CD14-positive monocyte (primary cell): ENCODE data around the gene REXO4. TPM values are rescaled to one million over a fixed set of nuclear protein-coding genes. Genes with fewer than 3 reads are reported as not detected.
A peak's percentile ranks its signal among the peaks of the same experiment; 100 is the strongest.

Experiments used
- DNase-seq, 3 donors: peaks; one replicate each; pipeline ENCODE4 v3.0.0-alpha.2; 2011 to 2022
- H2AFZ ChIP-seq: 2 replicates; pipeline ENCODE4 v1.6.0; 2012; ENCODE audit warnings: mild to moderate bottlenecking, low read depth, low read length, inconsistent platforms; ENCODE audit not compliant: insufficient read depth, poor library complexity, severe bottlenecking
- H3K27ac ChIP-seq, 2 donors: 1 replicate in 1 of 2; 2 replicates in 1 of 2; pipeline ENCODE4 v1.5.1; 2012 to 2013; ENCODE audit warnings: low read length in 2 of 2, control low read depth in 1 of 2, inconsistent platforms in 1 of 2, low read depth in 1 of 2, mild to moderate bottlenecking in 1 of 2
- H3K27me3 ChIP-seq, 2 donors: one replicate each; pipeline versions ENCODE4 v1.6.0 to v1.6.1; 2011 to 2013; ENCODE audit warnings: low read length in 2 of 2; ENCODE audit not compliant: control insufficient read depth in 2 of 2, insufficient read depth in 2 of 2
- H3K36me3 ChIP-seq, 2 donors: replicated peaks in 1 of 2; 1 replicate in 1 of 2; 2 replicates in 1 of 2; pipeline versions ENCODE4 v1.5.1 to v1.6.1; 2012 to 2013; ENCODE audit warnings: low read length in 2 of 2, control low read depth in 1 of 2, inconsistent platforms in 1 of 2, mild to moderate bottlenecking in 1 of 2; ENCODE audit not compliant: insufficient read depth in 2 of 2, control insufficient read depth in 1 of 2
- H3K4me1 ChIP-seq, 2 donors: 1 replicate in 1 of 2; 2 replicates in 1 of 2; pipeline versions ENCODE4 v1.5.1 to v1.6.1; 2012 to 2013; ENCODE audit warnings: low read length in 2 of 2, control low read depth in 1 of 2, inconsistent platforms in 1 of 2, mild to moderate bottlenecking in 1 of 2, moderate library complexity in 1 of 2; ENCODE audit not compliant: insufficient read depth in 2 of 2, control insufficient read depth in 1 of 2
- H3K4me2 ChIP-seq: replicated peaks from 2 replicates; pipeline ENCODE3; 2012; ENCODE audit warnings: low read length, moderate library complexity, mild to moderate bottlenecking; ENCODE audit not compliant: poor library complexity, severe bottlenecking; ENCODE audit errors: extremely low read depth
- H3K4me3 ChIP-seq, 3 experiments: fragments of 200-600 bp in 1 of 3; sonication (generic) in 1 of 3; replicated peaks in 1 of 3; 1 replicate in 2 of 3; 2 replicates in 1 of 3; pipeline ENCODE4 v1.5.1; 2011 to 2013; ENCODE audit warnings: low read length in 3 of 3, mild to moderate bottlenecking in 3 of 3, control low read depth in 2 of 3, low read depth in 2 of 3, inconsistent platforms in 1 of 3, moderate library complexity in 1 of 3
- H3K79me2 ChIP-seq: 2 replicates; pipeline ENCODE4 v1.6.0; 2012; ENCODE audit warnings: mild to moderate bottlenecking, control low read depth, inconsistent platforms, low read length, moderate library complexity; ENCODE audit not compliant: insufficient read depth
- H3K9ac ChIP-seq: 2 replicates; pipeline ENCODE4 v1.6.0; 2017; ENCODE audit warnings: low read length, mild to moderate bottlenecking; ENCODE audit not compliant: insufficient read depth, poor library complexity, severe bottlenecking
- H3K9me3 ChIP-seq, 2 donors: replicated peaks in 1 of 2; 1 replicate in 1 of 2; 2 replicates in 1 of 2; pipeline versions ENCODE4 v1.5.1 to v1.6.1; 2012 to 2013; ENCODE audit warnings: low read length in 2 of 2, control low read depth in 1 of 2; ENCODE audit not compliant: control insufficient read depth in 1 of 2, insufficient read depth in 1 of 2
- H4K20me1 ChIP-seq: 2 replicates; pipeline ENCODE4 v1.6.0; 2012; ENCODE audit warnings: mild to moderate bottlenecking, low read length, control low read depth, moderate library complexity; ENCODE audit not compliant: insufficient read depth
- H3K27ac Mint-ChIP-seq, 7 donors: one replicate each; pipeline ENCODE4 v1.8.0; 2020; ENCODE audit warnings: mild to moderate bottlenecking in 7 of 7, mixed read lengths in 7 of 7, moderate library complexity in 6 of 7, inconsistent platforms in 2 of 7
- H3K27me3 Mint-ChIP-seq, 3 donors: one replicate each; pipeline ENCODE4 v1.8.0; 2021 to 2022; ENCODE audit warnings: low read depth in 3 of 3, mild to moderate bottlenecking in 3 of 3, mixed read lengths in 3 of 3, moderate library complexity in 3 of 3, inconsistent platforms in 1 of 3
- H3K36me3 Mint-ChIP-seq, 2 donors: one replicate each; pipeline ENCODE4 v1.8.0; 2020; ENCODE audit warnings: mixed read lengths in 2 of 2, inconsistent platforms in 1 of 2, mild to moderate bottlenecking in 1 of 2
- H3K4me1 Mint-ChIP-seq: one replicate; pipeline ENCODE4 v1.8.0; 2020; ENCODE audit warnings: mild to moderate bottlenecking, mixed read lengths
- H3K4me3 Mint-ChIP-seq, 2 donors: one replicate each; pipeline ENCODE4 v1.8.0; 2020; ENCODE audit warnings: mild to moderate bottlenecking in 2 of 2, mixed read lengths in 2 of 2, moderate library complexity in 1 of 2
- H3K9me3 Mint-ChIP-seq, 7 donors: one replicate each; pipeline ENCODE4 v1.8.0; 2020 to 2022; ENCODE audit warnings: mixed read lengths in 7 of 7, mild to moderate bottlenecking in 6 of 7, moderate library complexity in 6 of 7, inconsistent platforms in 2 of 7
- CTCF ChIP-seq: fragments of 200-600 bp; IDR thresholded peaks from one replicate; pipeline ENCODE4 v1.8.0; 2022; ENCODE audit warnings: antibody characterized with exemption, mild to moderate bottlenecking
- WGBS: methylation state at CpG from one replicate; pipeline ENCODE4 v1.1.5; 2013; ENCODE audit warnings: missing lambda C conversion rate; ENCODE audit not compliant: insufficient coverage; 5-methylcytosine and 5-hydroxymethylcytosine counted together
- intact Hi-C, 2 donors: fragments of 100-400 bp; cut with micrococcal nuclease; formaldehyde crosslinking; loops; one replicate each; pipeline versions ENCODE4 v1.15.0 to v1.15.1; 2023
- polyA plus RNA-seq, 3 donors: library from polyadenylated mRNA; depleted of rRNA in 1 of 3; unstranded in 2 of 3; stranded (reverse) in 1 of 3; fragments of 300-500 nt in 2 of 3; fragments of >200 nt in 1 of 3; fragmentation: Illumina TruSeq in 2 of 3; gene quantifications; 1 replicate in 2 of 3; 2 replicates in 1 of 3; pipeline ENCODE4 v1.2.3, GENCODE V29; 2012 to 2021

REXO4 gene
- polyA plus RNA-seq, 3 donors = 3.0 to 11.0 (median 4.2) TPM

- WGBS = 94% methylated on average over 9 of the region's 12 CpGs
Observed at GRCh38 chr9:133440874-133441273, 23.1 kb upstream of the REXO4 start.

GRCh38 chr9:133439337-133439736, 21.5 kb upstream of the REXO4 start:
- peaks cover 0 to 9% (median 3%) of the 10 kb centered on the region in 3 donors for H3K27me3 Mint-ChIP-seq
- peak overlapping the region in 1 of 7 donors; percentile 8 for H3K27ac Mint-ChIP-seq

More at GRCh38 chr9:133440874-133441273, 23.1 kb upstream of the REXO4 start:
- Histone ChIP-seq H3K4me2 (no peak overlapping the region), H3K79me2 (no peaks in the 10 kb centered on the region), H3K9ac (no peak overlapping the region), H3K27ac (no peak overlapping the region), H3K9me3 (no peaks in the 10 kb centered on the region), H2AFZ (no peak overlapping the region), H3K4me3 (no peak overlapping the region), H3K4me1 (no peaks in the 10 kb centered on the region), H4K20me1 (no peaks in the 10 kb centered on the region), H3K36me3 (no peaks in the 10 kb centered on the region), H3K27me3 (no peaks in the 10 kb centered on the region)
- Mint-ChIP-seq H3K4me3 (no peak overlapping the region), H3K4me1 (no peaks in the 10 kb centered on the region), H3K27ac (no peak overlapping the region), H3K36me3 (no peaks in the 10 kb centered on the region), H3K27me3 (peaks cover 0 to 9% (median 3%) of the 10 kb centered on the region in 3 donors), H3K9me3 (peaks cover 0 to 2% (median 0%) of the 10 kb centered on the region in 7 donors)
- no peak for TF ChIP-seq CTCF
- DNase-seq = no peak
- intact Hi-C loops = no loop called here

More at GRCh38 chr9:133439337-133439736, 21.5 kb upstream of the REXO4 start:
- Histone ChIP-seq H3K36me3 (no peaks in the 10 kb centered on the region), H3K27me3 (no peaks in the 10 kb centered on the region), H3K4me3 (no peak overlapping the region), H3K9me3 (no peaks in the 10 kb centered on the region), H3K27ac (no peak overlapping the region), H2AFZ (no peak overlapping the region), H3K4me1 (no peaks in the 10 kb centered on the region), H3K79me2 (no peaks in the 10 kb centered on the region), H3K9ac (no peak overlapping the region), H4K20me1 (no peaks in the 10 kb centered on the region), H3K4me2 (no peak overlapping the region)
- no peak for TF ChIP-seq CTCF
- Mint-ChIP-seq H3K4me1 (no peaks in the 10 kb centered on the region), H3K9me3 (peaks cover 0 to 2% (median 0%) of the 10 kb centered on the region in 7 donors), H3K36me3 (no peaks in the 10 kb centered on the region), H3K4me3 (no peak overlapping the region)
- intact Hi-C loops = no loop called here
- DNase-seq = no peak
- WGBS = 100% methylated on average over 3 of the region's 4 CpGs
